Calu3 (cell line): ENCODE data around the gene NCAPG. TPM values are rescaled to one million over a fixed set of nuclear protein-coding genes. Genes with fewer than 3 reads are reported as not detected.
"Not testable (repeated sequence)": the region's sequence is repeated elsewhere in the genome, so short reads cannot be mapped to it uniquely, and the experiment has no call there.

Experiments
- BruUV-seq: library from RNA; stranded (reverse); fragments of 400-500 nt; replicated peaks from 2 replicates; lab custom pipeline; 2021; lab: Mats Ljungman, UMichigan
- CTCF ChIA-PET: fragments of 300-600 bp; sonication (Branson Sonifier 250); formaldehyde crosslinking; loops from one replicate; lab custom pipeline; 2022; ENCODE audit warnings: antibody characterized with exemption; lab: Charles Lee
- DNase-seq: peaks from one replicate; pipeline ENCODE4 v3.0.0; 2022
- H3K27ac Mint-ChIP-seq: one replicate; pipeline ENCODE4 v1.8.0; 2022; ENCODE audit warnings: mixed read lengths; ENCODE audit not compliant: unreplicated experiment
- H3K27me3 Mint-ChIP-seq: one replicate; pipeline ENCODE4 v1.8.0; 2022; ENCODE audit warnings: mixed read lengths; ENCODE audit not compliant: unreplicated experiment
- H3K36me3 Mint-ChIP-seq: one replicate; pipeline ENCODE4 v1.8.0; 2022; ENCODE audit warnings: mild to moderate bottlenecking, moderate library complexity, mixed read lengths; ENCODE audit not compliant: insufficient read depth, unreplicated experiment
- H3K4me1 Mint-ChIP-seq: one replicate; pipeline ENCODE4 v1.8.0; 2022; ENCODE audit warnings: mild to moderate bottlenecking, low read depth, mixed read lengths; ENCODE audit not compliant: unreplicated experiment
- H3K4me3 Mint-ChIP-seq: one replicate; pipeline ENCODE4 v1.8.0; 2022; ENCODE audit warnings: mild to moderate bottlenecking, low read depth, moderate library complexity, mixed read lengths; ENCODE audit not compliant: unreplicated experiment
- H3K9me3 Mint-ChIP-seq: one replicate; pipeline ENCODE4 v1.8.0; 2022; ENCODE audit warnings: low read depth, mixed read lengths; ENCODE audit not compliant: unreplicated experiment
- intact Hi-C: fragments of 100-400 bp; cut with micrococcal nuclease; formaldehyde crosslinking; loops from one replicate; pipeline ENCODE4 v1.10.0; 2022; ENCODE audit not compliant: unreplicated experiment
- total RNA-seq: library from RNA; stranded (reverse); gene quantifications from 2 replicates; pipeline ENCODE4 v1.2.3, GENCODE V29; 2022
- TF ChIP-seq, protein P1 (sequence below): fragments of 200-600 bp; IDR thresholded peaks from one replicate; pipeline ENCODE4 v1.8.0; 2022; ENCODE audit warnings: antibody characterized with exemption; ENCODE audit not compliant: unreplicated experiment

Gene NCAPG
- total RNA-seq, 1 experiment from 2014 or later, result 35.3 TPM

GRCh38 chr4:17851959-17852358, 41.2 kb downstream of the NCAPG start:
- no peak for DNase-seq
- intact Hi-C loops, result no loop called here
- no peaks in the 10 kb centered on the region for H3K4me1 Mint-ChIP-seq
- no TSS peak for BruUV-seq
- H3K36me3 Mint-ChIP-seq, result no peaks in the 10 kb centered on the region
- no peak overlapping the region for H3K27ac Mint-ChIP-seq
- H3K9me3 Mint-ChIP-seq, result no peaks in the 10 kb centered on the region
- H3K4me3 Mint-ChIP-seq, result no peak overlapping the region
- TF ChIP-seq, protein P1, sequence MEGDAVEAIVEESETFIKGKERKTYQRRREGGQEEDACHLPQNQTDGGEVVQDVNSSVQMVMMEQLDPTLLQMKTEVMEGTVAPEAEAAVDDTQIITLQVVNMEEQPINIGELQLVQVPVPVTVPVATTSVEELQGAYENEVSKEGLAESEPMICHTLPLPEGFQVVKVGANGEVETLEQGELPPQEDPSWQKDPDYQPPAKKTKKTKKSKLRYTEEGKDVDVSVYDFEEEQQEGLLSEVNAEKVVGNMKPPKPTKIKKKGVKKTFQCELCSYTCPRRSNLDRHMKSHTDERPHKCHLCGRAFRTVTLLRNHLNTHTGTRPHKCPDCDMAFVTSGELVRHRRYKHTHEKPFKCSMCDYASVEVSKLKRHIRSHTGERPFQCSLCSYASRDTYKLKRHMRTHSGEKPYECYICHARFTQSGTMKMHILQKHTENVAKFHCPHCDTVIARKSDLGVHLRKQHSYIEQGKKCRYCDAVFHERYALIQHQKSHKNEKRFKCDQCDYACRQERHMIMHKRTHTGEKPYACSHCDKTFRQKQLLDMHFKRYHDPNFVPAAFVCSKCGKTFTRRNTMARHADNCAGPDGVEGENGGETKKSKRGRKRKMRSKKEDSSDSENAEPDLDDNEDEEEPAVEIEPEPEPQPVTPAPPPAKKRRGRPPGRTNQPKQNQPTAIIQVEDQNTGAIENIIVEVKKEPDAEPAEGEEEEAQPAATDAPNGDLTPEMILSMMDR, result no peak
- CTCF ChIA-PET, result no interaction called here
- no peaks in the 10 kb centered on the region for H3K27me3 Mint-ChIP-seq

GRCh38 chr4:17854036-17854435, 43.3 kb downstream of the NCAPG start:
- TF ChIP-seq, protein P1, result no peak
- intact Hi-C loops, result no loop called here
- no peaks in the 10 kb centered on the region for H3K9me3 Mint-ChIP-seq
- CTCF ChIA-PET, result no interaction called here
- BruUV-seq, result no TSS peak
- no peaks in the 10 kb centered on the region for H3K4me1 Mint-ChIP-seq
- no peak for DNase-seq
- no peaks in the 10 kb centered on the region for H3K27me3 Mint-ChIP-seq
- no peak overlapping the region for H3K27ac Mint-ChIP-seq
- no peaks in the 10 kb centered on the region for H3K36me3 Mint-ChIP-seq
- H3K4me3 Mint-ChIP-seq, result no peak overlapping the region

GRCh38 chr4:17859793-17860406, 49.1 kb downstream of the NCAPG start:
- BruUV-seq, result no TSS peak
- CTCF ChIA-PET, result no interaction called here
- Mint-ChIP-seq H3K9me3 (peaks cover 2% of the 10 kb centered on the region), H3K27me3 (no peaks in the 10 kb centered on the region), H3K4me1 (no peaks in the 10 kb centered on the region), H3K4me3 (no peak overlapping the region), H3K36me3 (no peaks in the 10 kb centered on the region), H3K27ac (no peak overlapping the region)
- no peak for DNase-seq
- intact Hi-C loops, result no loop called here
- TF ChIP-seq, protein P1, result no peak

GRCh38 chr4:17861906-17862305, 51.1 kb downstream of the NCAPG start:
- H3K27me3 Mint-ChIP-seq, H3K36me3 Mint-ChIP-seq, H3K27ac Mint-ChIP-seq, H3K4me3 Mint-ChIP-seq, CTCF ChIA-PET, BruUV-seq, intact Hi-C loops, DNase-seq, H3K9me3 Mint-ChIP-seq, H3K4me1 Mint-ChIP-seq: not testable (repeated sequence)

- no peaks in the 10 kb centered on the region for H3K36me3 Mint-ChIP-seq
- TF ChIP-seq, protein P1, result no peak
- BruUV-seq, result no TSS peak
- no peaks in the 10 kb centered on the region for H3K4me1 Mint-ChIP-seq
- no peak overlapping the region for H3K4me3 Mint-ChIP-seq
- H3K27me3 Mint-ChIP-seq, result no peaks in the 10 kb centered on the region
- CTCF ChIA-PET, result no interaction called here
- no peak for DNase-seq
- H3K27ac Mint-ChIP-seq, result no peak overlapping the region
- H3K9me3 Mint-ChIP-seq, result peaks cover 2% of the 10 kb centered on the region
- intact Hi-C loops, result no loop called here
Observed at GRCh38 chr4:17865866-17866363, 55.1 kb downstream of the NCAPG start.
